Measurements from ENCODE around the gene ANKRD11.
"Not testable (repeated sequence)": the region's sequence is repeated elsewhere in the genome, so short reads cannot be mapped to it uniquely, and the experiment has no call there.

The ANKRD11 gene

GRCh38 chr16:89248196-89248982, 242.0 kb downstream of the ANKRD11 start:
- no peaks in the 10 kb centered on the region for H3K9me3 ChIP-seq (ENCODE audit: insufficient read depth, low read depth, low read length)
- H3K36me3 ChIP-seq (ENCODE audit: insufficient read depth, low read depth, low read length), result no peaks in the 10 kb centered on the region
- no peak overlapping the region for H3K9ac ChIP-seq (ENCODE audit: low read depth, low read length)
- H3K4me1 ChIP-seq (ENCODE audit: insufficient read depth, low read length), result no peaks in the 10 kb centered on the region
- H3K27me3 ChIP-seq (ENCODE audit: insufficient read depth, low read length), result peaks cover 24% of the 10 kb centered on the region
- H3K4me3 ChIP-seq (ENCODE audit: low read length), result peak overlapping the region; percentile 62
- no peak overlapping the region for H3K27ac ChIP-seq (ENCODE audit: low read length)

- H3K4me3 ChIP-seq (ENCODE audit: low read length), result peak overlapping the region; percentile 62
- not testable (repeated sequence) for H3K9ac ChIP-seq (ENCODE audit: low read depth, low read length)
Measured at GRCh38 chr16:89247734-89248075, 242.7 kb downstream of the ANKRD11 start.

GRCh38 chr16:89246903-89247733, 243.2 kb downstream of the ANKRD11 start:
- Histone ChIP-seq H3K4me3 (ENCODE audit: low read length) (peak overlapping the region; percentile 62; the same call in 1 of the 2 replicates), H3K36me3 (ENCODE audit: insufficient read depth, low read depth, low read length) (no peaks in the 10 kb centered on the region), H3K4me1 (ENCODE audit: insufficient read depth, low read length) (no peaks in the 10 kb centered on the region), H3K9ac (ENCODE audit: low read depth, low read length) (peak overlapping the region; percentile 48; the same call in 1 of the 2 replicates), H3K27ac (ENCODE audit: low read length) (no peak overlapping the region), H3K9me3 (ENCODE audit: insufficient read depth, low read depth, low read length) (no peaks in the 10 kb centered on the region), H3K27me3 (ENCODE audit: insufficient read depth, low read length) (peaks cover 24% of the 10 kb centered on the region)

More at GRCh38 chr16:89247734-89248075, 242.7 kb downstream of the ANKRD11 start:
- not testable (repeated sequence) for H3K9me3 ChIP-seq (ENCODE audit: insufficient read depth, low read depth, low read length); H3K4me1 ChIP-seq (ENCODE audit: insufficient read depth, low read length); H3K36me3 ChIP-seq (ENCODE audit: insufficient read depth, low read depth, low read length); H3K27ac ChIP-seq (ENCODE audit: low read length)
- H3K27me3 ChIP-seq (ENCODE audit: insufficient read depth, low read length), result peaks cover 24% of the 10 kb centered on the region

GRCh38 chr16:89246383-89246902, 243.9 kb downstream of the ANKRD11 start:
- Histone ChIP-seq H3K27me3 (ENCODE audit: insufficient read depth, low read length) (peaks cover 24% of the 10 kb centered on the region), H3K9ac (ENCODE audit: low read depth, low read length) (peak overlapping the region; percentile 48; the same call in 1 of the 2 replicates), H3K27ac (ENCODE audit: low read length) (no peak overlapping the region), H3K36me3 (ENCODE audit: insufficient read depth, low read depth, low read length) (no peaks in the 10 kb centered on the region), H3K9me3 (ENCODE audit: insufficient read depth, low read depth, low read length) (no peaks in the 10 kb centered on the region), H3K4me1 (ENCODE audit: insufficient read depth, low read length) (no peaks in the 10 kb centered on the region), H3K4me3 (ENCODE audit: low read length) (peak overlapping the region; percentile 60; the same call in 1 of the 2 replicates)

GRCh38 chr16:89244754-89245153, 245.6 kb downstream of the ANKRD11 start:
- H3K9me3 ChIP-seq (ENCODE audit: insufficient read depth, low read depth, low read length), result no peaks in the 10 kb centered on the region
- no peaks in the 10 kb centered on the region for H3K4me1 ChIP-seq (ENCODE audit: insufficient read depth, low read length)
- no peaks in the 10 kb centered on the region for H3K36me3 ChIP-seq (ENCODE audit: insufficient read depth, low read depth, low read length)
- no peak overlapping the region for H3K9ac ChIP-seq (ENCODE audit: low read depth, low read length)
- H3K4me3 ChIP-seq (ENCODE audit: low read length), result no peak overlapping the region
- H3K27me3 ChIP-seq (ENCODE audit: insufficient read depth, low read length), result peaks cover 24% of the 10 kb centered on the region
- H3K27ac ChIP-seq (ENCODE audit: low read length), result no peak overlapping the region

GRCh38 chr16:89244264-89244663, 246.1 kb downstream of the ANKRD11 start:
- not testable (repeated sequence) for H3K36me3 ChIP-seq (ENCODE audit: insufficient read depth, low read depth, low read length); H3K9ac ChIP-seq (ENCODE audit: low read depth, low read length); H3K9me3 ChIP-seq (ENCODE audit: insufficient read depth, low read depth, low read length); H3K27ac ChIP-seq (ENCODE audit: low read length); H3K4me3 ChIP-seq (ENCODE audit: low read length); H3K4me1 ChIP-seq (ENCODE audit: insufficient read depth, low read length)
- H3K27me3 ChIP-seq (ENCODE audit: insufficient read depth, low read length), result peaks cover 24% of the 10 kb centered on the region

GRCh38 chr16:89243664-89244063, 246.7 kb downstream of the ANKRD11 start:
- Histone ChIP-seq H3K27ac (ENCODE audit: low read length) (no peak overlapping the region), H3K9ac (ENCODE audit: low read depth, low read length) (no peak overlapping the region), H3K36me3 (ENCODE audit: insufficient read depth, low read depth, low read length) (no peaks in the 10 kb centered on the region), H3K9me3 (ENCODE audit: insufficient read depth, low read depth, low read length) (no peaks in the 10 kb centered on the region), H3K4me1 (ENCODE audit: insufficient read depth, low read length) (no peaks in the 10 kb centered on the region), H3K27me3 (ENCODE audit: insufficient read depth, low read length) (peaks cover 20% of the 10 kb centered on the region), H3K4me3 (ENCODE audit: low read length) (no peak overlapping the region)

GRCh38 chr16:89242795-89243200, 247.6 kb downstream of the ANKRD11 start:
- H3K27me3 ChIP-seq (ENCODE audit: insufficient read depth, low read length), result peaks cover 12% of the 10 kb centered on the region
- no peaks in the 10 kb centered on the region for H3K9me3 ChIP-seq (ENCODE audit: insufficient read depth, low read depth, low read length)
- H3K27ac ChIP-seq (ENCODE audit: low read length), result no peak overlapping the region
- H3K36me3 ChIP-seq (ENCODE audit: insufficient read depth, low read depth, low read length), result no peaks in the 10 kb centered on the region
- H3K4me3 ChIP-seq (ENCODE audit: low read length), result no peak overlapping the region
- H3K4me1 ChIP-seq (ENCODE audit: insufficient read depth, low read length), result no peaks in the 10 kb centered on the region
- H3K9ac ChIP-seq (ENCODE audit: low read depth, low read length), result no peak overlapping the region

- peaks cover 5% of the 10 kb centered on the region; the same call in 1 of the 2 replicates for H3K27me3 ChIP-seq (ENCODE audit: insufficient read depth, low read length)
- H3K36me3 ChIP-seq (ENCODE audit: insufficient read depth, low read depth, low read length), result no peaks in the 10 kb centered on the region
- no peaks in the 10 kb centered on the region for H3K4me1 ChIP-seq (ENCODE audit: insufficient read depth, low read length)
- H3K4me3 ChIP-seq (ENCODE audit: low read length), result peak overlapping the region; percentile 99
- peak overlapping the region; percentile 65 for H3K27ac ChIP-seq (ENCODE audit: low read length)
- peak overlapping the region; percentile 96 for H3K9ac ChIP-seq (ENCODE audit: low read depth, low read length)
- no peaks in the 10 kb centered on the region for H3K9me3 ChIP-seq (ENCODE audit: insufficient read depth, low read depth, low read length)
Measured at GRCh38 chr16:89241187-89242007, 249.0 kb downstream of the ANKRD11 start.

- Histone ChIP-seq H3K4me3 (ENCODE audit: low read length) (no peak overlapping the region), H3K4me1 (ENCODE audit: insufficient read depth, low read length) (no peaks in the 10 kb centered on the region), H3K36me3 (ENCODE audit: insufficient read depth, low read depth, low read length) (peaks cover 24% of the 10 kb centered on the region), H3K9ac (ENCODE audit: low read depth, low read length) (no peak overlapping the region), H3K9me3 (ENCODE audit: insufficient read depth, low read depth, low read length) (peaks cover 24% of the 10 kb centered on the region; the same call in 1 of the 2 replicates), H3K27ac (ENCODE audit: low read length) (no peak overlapping the region), H3K27me3 (ENCODE audit: insufficient read depth, low read length) (no peaks in the 10 kb centered on the region)
Measured at GRCh38 chr16:89237733-89238132, 252.6 kb downstream of the ANKRD11 start.
